Measurements from ENCODE around the gene GATA1. TPM values are rescaled to one million over a fixed set of nuclear protein-coding genes. Genes with fewer than 3 reads are reported as not detected.

Gene GATA1
- total RNA-seq, 1 donor from 2014 or later: not detected

DNA sequence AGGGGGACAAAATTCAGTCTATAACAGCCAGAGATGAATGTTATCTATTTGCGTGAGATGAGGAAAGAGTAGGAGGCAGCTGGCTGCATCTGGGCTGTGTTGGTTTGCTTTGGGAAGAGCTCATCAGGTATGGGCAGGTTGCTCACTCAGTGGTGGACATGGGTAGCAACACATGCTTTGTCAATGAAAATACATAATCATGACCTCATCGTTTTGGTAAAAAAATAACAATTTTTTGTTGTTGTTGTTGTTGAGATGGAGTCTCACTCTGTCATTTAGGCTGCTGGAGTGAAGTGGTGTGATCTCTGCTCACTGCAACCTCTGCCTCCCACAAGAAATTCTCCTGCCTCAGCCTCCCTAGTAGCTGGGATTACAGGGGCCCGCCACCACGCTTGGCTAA, 41.2 kb upstream of the GATA1 start:
- TF ChIP-seq, protein P1, sequence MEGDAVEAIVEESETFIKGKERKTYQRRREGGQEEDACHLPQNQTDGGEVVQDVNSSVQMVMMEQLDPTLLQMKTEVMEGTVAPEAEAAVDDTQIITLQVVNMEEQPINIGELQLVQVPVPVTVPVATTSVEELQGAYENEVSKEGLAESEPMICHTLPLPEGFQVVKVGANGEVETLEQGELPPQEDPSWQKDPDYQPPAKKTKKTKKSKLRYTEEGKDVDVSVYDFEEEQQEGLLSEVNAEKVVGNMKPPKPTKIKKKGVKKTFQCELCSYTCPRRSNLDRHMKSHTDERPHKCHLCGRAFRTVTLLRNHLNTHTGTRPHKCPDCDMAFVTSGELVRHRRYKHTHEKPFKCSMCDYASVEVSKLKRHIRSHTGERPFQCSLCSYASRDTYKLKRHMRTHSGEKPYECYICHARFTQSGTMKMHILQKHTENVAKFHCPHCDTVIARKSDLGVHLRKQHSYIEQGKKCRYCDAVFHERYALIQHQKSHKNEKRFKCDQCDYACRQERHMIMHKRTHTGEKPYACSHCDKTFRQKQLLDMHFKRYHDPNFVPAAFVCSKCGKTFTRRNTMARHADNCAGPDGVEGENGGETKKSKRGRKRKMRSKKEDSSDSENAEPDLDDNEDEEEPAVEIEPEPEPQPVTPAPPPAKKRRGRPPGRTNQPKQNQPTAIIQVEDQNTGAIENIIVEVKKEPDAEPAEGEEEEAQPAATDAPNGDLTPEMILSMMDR (IDR thresholded peaks at IDR 0.05): no peak
- Mint-ChIP-seq H3K4me1 (ENCODE audit: unreplicated experiment) (no peaks in the 10 kb centered on the region), H3K9me3 (ENCODE audit: unreplicated experiment) (peaks cover 8% of the 10 kb centered on the region), H3K36me3 (ENCODE audit: unreplicated experiment) (no peaks in the 10 kb centered on the region), H3K4me3 (ENCODE audit: unreplicated experiment) (no peak overlapping the region), H3K27ac (ENCODE audit: unreplicated experiment) (no peak overlapping the region), H3K27me3 (ENCODE audit: unreplicated experiment) (peaks cover 2% of the 10 kb centered on the region)
- DNase-seq (ENCODE audit: extremely low spot score, unreplicated experiment): no peak

DNA sequence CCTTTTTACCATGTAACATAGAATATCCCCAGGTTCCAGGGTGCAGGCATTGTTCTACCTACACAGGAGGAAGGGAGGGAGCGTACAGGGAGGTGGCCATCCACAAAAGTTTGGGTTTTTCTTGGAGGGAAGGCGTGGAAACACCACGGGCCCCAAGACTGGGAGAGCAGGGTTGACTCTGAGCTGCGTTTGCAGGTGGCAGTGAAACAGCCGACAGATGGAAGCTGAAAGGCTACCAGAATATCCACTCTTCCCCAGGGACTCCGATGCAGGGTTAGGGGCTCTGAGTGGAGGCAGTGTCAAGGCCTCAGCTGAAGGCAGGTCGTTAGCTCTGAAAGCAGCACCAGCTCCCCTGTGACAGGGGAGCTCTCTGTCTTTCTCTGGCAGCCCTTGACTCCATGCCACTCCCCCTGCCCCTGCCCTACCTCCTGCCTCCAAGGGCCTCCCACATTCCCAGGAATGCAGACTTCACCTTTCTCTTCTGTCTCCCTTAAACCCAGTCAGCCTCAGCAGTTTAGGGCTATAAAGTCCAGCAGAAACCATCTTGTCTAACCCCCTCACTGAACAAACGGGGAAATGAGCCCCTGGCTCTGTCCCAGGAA, 38.9 kb upstream of the GATA1 start:
- TF ChIP-seq, protein P1 (IDR thresholded peaks at IDR 0.05): no peak
- DNase-seq (ENCODE audit: extremely low spot score, unreplicated experiment): no peak
- Mint-ChIP-seq H3K36me3 (ENCODE audit: unreplicated experiment) (no peaks in the 10 kb centered on the region), H3K9me3 (ENCODE audit: unreplicated experiment) (peaks cover 3% of the 10 kb centered on the region), H3K4me3 (ENCODE audit: unreplicated experiment) (no peak overlapping the region), H3K4me1 (ENCODE audit: unreplicated experiment) (no peaks in the 10 kb centered on the region), H3K27ac (ENCODE audit: unreplicated experiment) (no peak overlapping the region), H3K27me3 (ENCODE audit: unreplicated experiment) (peaks cover 2% of the 10 kb centered on the region)

DNA sequence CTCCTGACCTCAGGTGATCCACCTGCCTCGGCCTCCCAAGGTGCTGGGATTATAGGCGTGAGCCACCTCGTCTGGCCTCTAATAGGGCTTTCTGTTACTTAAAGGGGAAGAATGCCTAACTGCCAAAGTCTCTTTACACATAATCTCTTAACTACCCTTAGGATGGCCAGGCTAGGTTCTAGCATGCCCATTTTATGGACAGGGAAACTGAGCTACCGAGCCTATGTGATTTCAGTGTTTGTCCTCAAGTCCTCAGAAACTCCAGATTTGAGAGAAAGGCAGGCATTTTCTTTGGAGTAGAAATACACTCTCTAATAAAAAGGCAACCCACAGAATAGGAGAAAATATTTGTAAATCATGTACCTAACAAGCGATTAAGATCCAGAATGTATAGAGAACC, 37.2 kb upstream of the GATA1 start:
- peaks cover 2% of the 10 kb centered on the region for H3K27me3 Mint-ChIP-seq (ENCODE audit: unreplicated experiment)
- H3K4me3 Mint-ChIP-seq (ENCODE audit: unreplicated experiment): no peak overlapping the region
- H3K36me3 Mint-ChIP-seq (ENCODE audit: unreplicated experiment): no peaks in the 10 kb centered on the region
- no peak for DNase-seq (ENCODE audit: extremely low spot score, unreplicated experiment)
- peaks cover 3% of the 10 kb centered on the region for H3K9me3 Mint-ChIP-seq (ENCODE audit: unreplicated experiment)
- no peak overlapping the region for H3K27ac Mint-ChIP-seq (ENCODE audit: unreplicated experiment)
- H3K4me1 Mint-ChIP-seq (ENCODE audit: unreplicated experiment): no peaks in the 10 kb centered on the region
- TF ChIP-seq, protein P1 (IDR thresholded peaks at IDR 0.05): no peak

DNA sequence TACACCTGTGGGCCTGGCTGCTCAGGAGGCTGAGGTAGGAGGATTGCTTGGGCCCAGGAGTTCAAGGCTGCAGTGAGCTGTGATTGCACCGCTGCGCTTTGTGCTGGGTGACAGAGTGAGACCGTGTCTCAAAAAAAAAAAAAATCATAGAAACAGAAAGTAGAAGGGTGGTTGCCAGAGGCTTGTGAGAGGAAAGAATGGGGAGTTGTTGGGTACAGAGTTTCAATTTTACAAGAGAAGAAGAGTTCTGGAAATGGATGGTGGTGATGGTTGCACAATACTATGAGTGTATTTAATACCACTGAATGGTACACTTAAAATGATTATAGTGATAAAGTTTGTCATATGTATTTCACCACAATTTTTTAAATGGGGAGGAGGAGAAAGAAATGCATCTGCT, 35.0 kb upstream of the GATA1 start:
- no peak for DNase-seq (ENCODE audit: extremely low spot score, unreplicated experiment)
- Mint-ChIP-seq H3K27ac (ENCODE audit: unreplicated experiment) (no peak overlapping the region), H3K9me3 (ENCODE audit: unreplicated experiment) (no peaks in the 10 kb centered on the region), H3K4me1 (ENCODE audit: unreplicated experiment) (no peaks in the 10 kb centered on the region), H3K27me3 (ENCODE audit: unreplicated experiment) (peaks cover 3% of the 10 kb centered on the region), H3K4me3 (ENCODE audit: unreplicated experiment) (no peak overlapping the region), H3K36me3 (ENCODE audit: unreplicated experiment) (no peaks in the 10 kb centered on the region)
- TF ChIP-seq, protein P1 (IDR thresholded peaks at IDR 0.05): no peak

DNA sequence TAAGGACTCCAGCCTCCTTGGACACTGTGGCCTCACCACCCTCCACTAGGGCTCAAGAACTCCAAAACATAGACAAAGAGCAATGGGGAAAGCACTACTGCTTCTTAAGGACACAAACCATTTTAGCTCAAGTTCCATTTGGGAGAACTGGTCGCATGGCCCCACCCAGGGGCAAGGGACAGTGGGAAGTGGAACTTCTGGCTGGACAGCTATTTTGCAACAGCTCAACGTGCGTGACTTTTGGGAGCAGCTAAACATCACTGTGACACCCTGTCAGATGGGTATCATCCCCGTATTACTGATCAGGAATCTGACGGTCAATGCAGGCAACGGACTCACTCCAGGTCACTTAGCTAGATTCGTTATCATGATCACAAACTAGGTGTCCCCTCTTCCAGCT, 33.9 kb upstream of the GATA1 start:
- Mint-ChIP-seq H3K27me3 (ENCODE audit: unreplicated experiment) (peaks cover 3% of the 10 kb centered on the region), H3K36me3 (ENCODE audit: unreplicated experiment) (no peaks in the 10 kb centered on the region), H3K4me3 (ENCODE audit: unreplicated experiment) (no peak overlapping the region), H3K4me1 (ENCODE audit: unreplicated experiment) (no peaks in the 10 kb centered on the region), H3K27ac (ENCODE audit: unreplicated experiment) (no peak overlapping the region), H3K9me3 (ENCODE audit: unreplicated experiment) (no peaks in the 10 kb centered on the region)
- no peak for DNase-seq (ENCODE audit: extremely low spot score, unreplicated experiment)
- TF ChIP-seq, protein P1 (IDR thresholded peaks at IDR 0.05): no peak
